Spleen (tissue), 11 donors: Measurements from ENCODE around the gene FUT7. TPM values are rescaled to one million over a fixed set of nuclear protein-coding genes. Genes with fewer than 3 reads are reported as not detected.

ENCODE experiments used
- DNase-seq: peaks from one replicate; pipeline ENCODE4 v3.0.0-alpha.2; 2020
- H3K27ac ChIP-seq, 8 donors: fragments of 200-600 bp; sonication (generic) in 7 of 8; 1 replicate in 4 of 8; 2 replicates in 4 of 8; pipeline versions ENCODE4 v1.5.0 to v1.8.0; 2016 to 2021; ENCODE audit warnings: inconsistent platforms in 4 of 8, mild to moderate bottlenecking in 4 of 8, moderate library complexity in 1 of 8
- H3K27me3 ChIP-seq, 7 donors: fragments of 200-600 bp; sonication (generic) in 6 of 7; replicated peaks in 1 of 7; 1 replicate in 4 of 7; 2 replicates in 3 of 7; pipeline versions ENCODE4 v1.5.0 to v1.8.0; 2016 to 2021; ENCODE audit warnings: inconsistent platforms in 3 of 7, mild to moderate bottlenecking in 1 of 7
- H3K36me3 ChIP-seq, 6 donors: fragments of 200-600 bp; sonication (generic) in 5 of 6; 1 replicate in 4 of 6; 2 replicates in 2 of 6; pipeline versions ENCODE4 v1.5.0 to v1.8.0; 2016 to 2021; ENCODE audit warnings: inconsistent platforms in 2 of 6
- H3K4me1 ChIP-seq, 6 donors: fragments of 200-600 bp; sonication (generic) in 5 of 6; 1 replicate in 3 of 6; 2 replicates in 3 of 6; pipeline versions ENCODE4 v1.5.0 to v1.8.0; 2016 to 2021; ENCODE audit warnings: inconsistent platforms in 3 of 6
- H3K4me3 ChIP-seq, 8 donors: fragments of 200-600 bp; sonication (generic) in 7 of 8; 1 replicate in 4 of 8; 2 replicates in 4 of 8; pipeline versions ENCODE4 v1.5.0 to v1.8.0; 2016 to 2021; ENCODE audit warnings: inconsistent platforms in 4 of 8, mild to moderate bottlenecking in 4 of 8, moderate library complexity in 2 of 8
- H3K9me3 ChIP-seq, 8 donors: fragments of 200-600 bp; sonication (generic) in 7 of 8; 1 replicate in 4 of 8; 2 replicates in 4 of 8; pipeline versions ENCODE4 v1.5.0 to v1.8.0; 2016 to 2021; ENCODE audit warnings: inconsistent platforms in 4 of 8
- POLR2A ChIP-seq, 3 donors: fragments of 450-650 bp; IDR thresholded peaks; one replicate each; pipeline ENCODE4 v1.5.1; 2017; ENCODE audit warnings: antibody characterized with exemption in 3 of 3, mild to moderate bottlenecking in 1 of 3
- POLR2AphosphoS5 ChIP-seq, 3 donors: sonication (generic); formaldehyde crosslinking; IDR thresholded peaks; one replicate each; pipeline ENCODE4 v1.5.1; 2017; ENCODE audit warnings: antibody characterized with exemption in 3 of 3
- WGBS, 5 donors: extraction: QIAGEN DNeasy Blood & Tissue Kit in 3 of 5; methylation state at CpG; one replicate each; pipeline versions ENCODE4 v1.1.5 to v1.1.7; 2013 to 2018; 5-methylcytosine and 5-hydroxymethylcytosine counted together
- intact Hi-C: fragments of 100-400 bp; cut with DNase I; formaldehyde crosslinking; loops from one replicate; pipeline ENCODE4 v1.15.0; 2023; ENCODE audit warnings: low total_unique reads
- polyA plus RNA-seq, 3 donors: library from polyadenylated mRNA; stranded (reverse); fragments of 200-250 nt; gene quantifications; one replicate each; pipeline ENCODE4 v1.2.1, GENCODE V29; 2013
- total RNA-seq, 7 donors: library from RNA; depleted of rRNA in 3 of 7; stranded (reverse); fragments of >200 nt in 3 of 7; fragmentation: NEBNext Ultra II Directional in 4 of 7; extraction: Animal tissue kit (Norgen Biotek cat#: 25700) in 4 of 7; gene quantifications; one replicate each; pipeline versions ENCODE4 v1.1.0 to v1.2.1, GENCODE V29; 2016 to 2021
- TF ChIP-seq, protein P1 (sequence below), 11 experiments: fragments of 200-600 bp in 7 of 11; fragments of 450-650 bp in 4 of 11; sonication (generic) in 4 of 11; IDR thresholded peaks in 8 of 11; conservative IDR thresholded peaks in 3 of 11; 1 replicate in 7 of 11; 2 replicates in 4 of 11; pipeline versions ENCODE4 v1.4.0 to v1.8.0; 2016 to 2021; ENCODE audit warnings: antibody characterized with exemption in 11 of 11, inconsistent platforms in 4 of 11, mild to moderate bottlenecking in 1 of 11
- donor health status: healthy with polysubstance abuse.
- donor health status: DM: no; HTN: no; CAD: no; lungs with moderate emphysema.
- donor health status: DM: no; HTN: no; CAD: no.
- donor health status: Bipolar disorder and iron deficiency.
- donor health status: healthy.
- donor health status: DM: no; HTN: no; CAD: no.
- donor health status: DM: yes; HTN: yes; CAD: no.

Gene FUT7
- total and polyA plus RNA-seq, 10 donors, result 4.0 to 14.9 (median 6.3) TPM

DNA sequence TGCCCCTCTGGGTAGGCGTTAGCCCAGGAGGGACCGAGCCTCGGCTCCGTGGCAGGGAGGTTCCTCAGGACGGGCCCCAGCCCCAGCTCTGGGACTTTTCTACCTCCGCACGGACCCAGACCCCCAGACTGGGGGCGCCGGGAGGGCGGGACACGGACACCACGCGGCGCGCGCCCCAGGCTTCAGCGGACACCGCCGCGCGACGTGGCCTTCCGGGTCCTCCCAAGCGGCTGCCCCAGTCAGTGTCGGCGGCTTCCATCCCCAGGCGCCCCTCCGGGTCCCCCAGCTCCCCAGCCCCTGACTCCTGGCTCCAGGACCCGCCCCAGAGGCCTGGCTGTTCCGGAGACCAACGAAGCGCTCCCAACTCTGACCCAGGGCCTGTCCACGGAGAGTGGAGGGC, 46.0 kb downstream of the FUT7 start:
- 26 to 37% (median 28%) methylated on average over 9 to 33 of the region's 33 CpGs for WGBS, 5 donors
- intact Hi-C loops, result no loop called here
- H3K4me1 ChIP-seq, result peaks cover 0 to 36% (median 26%) of the 10 kb centered on the region in 6 donors
- H3K36me3 ChIP-seq, result no peaks in the 10 kb centered on the region
- H3K27ac ChIP-seq, result no peak overlapping the region
- no peak for DNase-seq
- TF ChIP-seq POLR2AphosphoS5 (IDR thresholded peaks at IDR 0.05) (no peak), POLR2A (IDR thresholded peaks at IDR 0.05) (no peak)
- TF ChIP-seq, protein P1, sequence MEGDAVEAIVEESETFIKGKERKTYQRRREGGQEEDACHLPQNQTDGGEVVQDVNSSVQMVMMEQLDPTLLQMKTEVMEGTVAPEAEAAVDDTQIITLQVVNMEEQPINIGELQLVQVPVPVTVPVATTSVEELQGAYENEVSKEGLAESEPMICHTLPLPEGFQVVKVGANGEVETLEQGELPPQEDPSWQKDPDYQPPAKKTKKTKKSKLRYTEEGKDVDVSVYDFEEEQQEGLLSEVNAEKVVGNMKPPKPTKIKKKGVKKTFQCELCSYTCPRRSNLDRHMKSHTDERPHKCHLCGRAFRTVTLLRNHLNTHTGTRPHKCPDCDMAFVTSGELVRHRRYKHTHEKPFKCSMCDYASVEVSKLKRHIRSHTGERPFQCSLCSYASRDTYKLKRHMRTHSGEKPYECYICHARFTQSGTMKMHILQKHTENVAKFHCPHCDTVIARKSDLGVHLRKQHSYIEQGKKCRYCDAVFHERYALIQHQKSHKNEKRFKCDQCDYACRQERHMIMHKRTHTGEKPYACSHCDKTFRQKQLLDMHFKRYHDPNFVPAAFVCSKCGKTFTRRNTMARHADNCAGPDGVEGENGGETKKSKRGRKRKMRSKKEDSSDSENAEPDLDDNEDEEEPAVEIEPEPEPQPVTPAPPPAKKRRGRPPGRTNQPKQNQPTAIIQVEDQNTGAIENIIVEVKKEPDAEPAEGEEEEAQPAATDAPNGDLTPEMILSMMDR (IDR thresholded peaks at IDR 0.05 in 8 of 11, conservative IDR thresholded peaks at IDR 0.05 in 3 of 11), result no peak
- no peaks in the 10 kb centered on the region for H3K9me3 ChIP-seq
- peak overlapping the region in 1 of 8 donors; percentile 21 for H3K4me3 ChIP-seq
- peaks cover 5 to 60% (median 26%) of the 10 kb centered on the region in 7 donors for H3K27me3 ChIP-seq

DNA sequence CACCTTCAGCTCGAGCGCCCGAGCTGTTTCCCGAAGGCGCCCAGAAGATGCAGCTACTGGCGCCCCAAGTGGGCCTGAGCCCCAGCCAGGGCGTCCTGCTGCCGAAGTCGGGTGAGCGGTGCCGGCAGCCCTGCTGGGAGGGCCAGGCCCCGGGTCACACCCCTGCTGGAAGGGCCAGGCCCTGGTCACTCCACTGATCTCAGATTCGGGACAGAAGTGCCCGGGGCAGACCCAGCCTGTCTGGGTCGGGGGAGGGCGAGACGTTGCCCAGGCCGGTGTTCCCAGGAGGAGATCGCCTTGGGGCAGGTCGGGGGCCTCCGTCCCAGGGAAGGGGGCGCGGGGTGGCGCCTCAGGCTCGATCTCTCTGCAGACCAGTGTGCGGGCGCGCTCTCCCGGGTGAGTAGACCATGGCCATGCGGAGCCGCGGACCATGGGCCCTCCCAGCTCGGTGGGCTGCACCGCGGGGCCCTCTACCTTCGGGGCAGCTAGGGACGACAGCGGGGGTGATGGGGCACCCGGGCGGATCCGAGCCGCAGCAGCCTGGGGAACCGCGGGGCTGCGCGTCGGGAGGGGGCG, 46.8 kb downstream of the FUT7 start:
- Histone ChIP-seq H3K36me3 (no peaks in the 10 kb centered on the region), H3K4me1 (peaks cover 0 to 44% (median 30%) of the 10 kb centered on the region in 6 donors), H3K27ac (no peak overlapping the region), H3K4me3 (peak overlapping the region in 2 of 8 donors; percentile 5 to 21), H3K27me3 (peaks cover 5 to 60% (median 26%) of the 10 kb centered on the region in 7 donors), H3K9me3 (no peaks in the 10 kb centered on the region)
- no peak for DNase-seq
- 9 to 16% (median 13%) methylated on average over 5 to 48 of the region's 48 CpGs for WGBS, 5 donors
- peak in 2 of 3 donors; percentile 8 to 37 for TF ChIP-seq POLR2AphosphoS5 (IDR thresholded peaks at IDR 0.05)
- no peak for TF ChIP-seq POLR2A (IDR thresholded peaks at IDR 0.05)
- TF ChIP-seq, protein P1 (IDR thresholded peaks at IDR 0.05 in 8 of 11, conservative IDR thresholded peaks at IDR 0.05 in 3 of 11), result no peak
- intact Hi-C loops, result no loop called here

DNA sequence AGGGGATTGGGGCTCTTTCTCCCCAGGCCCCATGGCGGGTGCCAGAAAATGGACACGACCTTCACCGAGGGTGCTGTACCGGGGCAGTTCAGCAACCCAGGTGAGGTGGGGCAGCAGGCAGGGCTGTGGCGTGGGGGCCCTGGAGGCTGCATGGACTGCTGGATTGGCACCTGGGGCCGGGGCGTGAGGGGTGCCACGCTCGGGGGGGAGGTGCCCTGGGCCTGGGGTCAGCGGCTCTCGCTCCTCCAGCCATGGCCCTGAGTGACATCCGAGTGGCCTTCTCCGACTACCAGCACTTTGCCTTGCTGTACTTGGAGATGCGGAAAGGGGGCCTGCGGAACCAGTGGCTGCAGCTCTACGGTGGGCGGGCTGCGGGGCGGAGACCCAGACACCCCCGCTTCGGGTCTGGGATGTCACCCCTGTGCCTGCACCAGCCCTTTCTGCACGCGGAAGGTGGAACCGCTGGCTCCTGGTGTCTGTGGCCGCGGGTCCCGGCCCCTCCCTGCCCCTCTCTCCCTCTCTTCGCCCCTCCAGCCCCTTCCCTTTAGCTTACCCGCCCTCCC, 47.3 kb downstream of the FUT7 start:
- intact Hi-C loops, result no loop called here
- TF ChIP-seq POLR2A (IDR thresholded peaks at IDR 0.05), result no peak
- TF ChIP-seq, protein P1 (IDR thresholded peaks at IDR 0.05 in 8 of 11, conservative IDR thresholded peaks at IDR 0.05 in 3 of 11), result no peak
- TF ChIP-seq POLR2AphosphoS5 (IDR thresholded peaks at IDR 0.05), result peak in 2 of 3 donors; percentile 14 to 16
- DNase-seq, result no peak
- Histone ChIP-seq H3K9me3 (no peaks in the 10 kb centered on the region), H3K27me3 (peaks cover 5 to 65% (median 26%) of the 10 kb centered on the region in 7 donors), H3K4me1 (peaks cover 0 to 49% (median 33%) of the 10 kb centered on the region in 6 donors), H3K4me3 (peak overlapping the region in 1 of 8 donors; percentile 21), H3K36me3 (no peaks in the 10 kb centered on the region), H3K27ac (no peak overlapping the region)
- 47 to 63% (median 48%) methylated on average over 20 to 29 of the region's 29 CpGs for WGBS, 5 donors

DNA sequence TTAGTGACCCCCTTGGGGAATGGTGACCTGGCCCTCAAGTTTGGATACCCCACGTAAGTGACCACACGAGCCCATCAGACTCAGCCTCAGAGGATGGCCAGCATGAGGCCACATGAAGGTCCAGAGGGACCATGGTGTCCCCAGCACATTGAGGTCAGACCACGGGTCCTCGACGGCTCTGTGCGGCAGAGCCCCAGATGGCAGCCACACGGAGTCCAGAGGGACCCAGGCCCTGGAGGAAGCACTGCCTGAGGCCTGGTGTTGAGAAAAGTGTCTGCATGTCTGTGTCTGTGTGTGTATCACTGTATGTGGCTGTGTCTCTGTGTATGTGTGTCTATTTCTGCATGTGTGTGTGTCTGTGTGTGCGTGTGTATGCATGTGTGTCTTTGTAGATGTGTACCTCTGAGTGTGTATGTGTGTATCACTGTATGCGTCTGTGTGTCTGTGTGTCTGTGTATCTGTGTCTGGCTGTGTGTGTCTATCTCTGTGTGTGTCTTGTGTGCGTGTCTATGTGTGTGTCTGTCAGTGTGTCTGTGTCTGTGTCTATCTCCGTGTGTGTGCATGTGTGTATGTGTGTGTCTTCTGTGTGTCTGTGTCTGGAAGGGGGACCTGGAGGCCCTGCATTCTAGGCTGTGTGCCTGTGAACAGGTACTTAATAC, 48.1 kb downstream of the FUT7 start:
- Histone ChIP-seq H3K4me1 (peaks cover 0 to 57% (median 36%) of the 10 kb centered on the region in 6 donors), H3K4me3 (no peak overlapping the region), H3K27ac (no peak overlapping the region), H3K27me3 (peaks cover 5 to 72% (median 26%) of the 10 kb centered on the region in 7 donors), H3K36me3 (no peaks in the 10 kb centered on the region), H3K9me3 (no peaks in the 10 kb centered on the region)
- TF ChIP-seq, protein P1 (IDR thresholded peaks at IDR 0.05 in 8 of 11, conservative IDR thresholded peaks at IDR 0.05 in 3 of 11), result no peak
- peak in 1 of 3 donors; percentile 35 for TF ChIP-seq POLR2AphosphoS5 (IDR thresholded peaks at IDR 0.05)
- WGBS, 5 donors, result 72 to 83% (median 79%) methylated on average over 9 to 11 of the region's 11 CpGs
- intact Hi-C loops, result no loop called here
- no peak for DNase-seq
